SK-N-SH (cell line): ENCODE results near the gene LCOR.

Experiments
- CHD2 ChIP-seq: fragments of 150-350 bp; IDR thresholded peaks from 2 replicates; pipeline ENCODE4 v1.6.1; 2018; ENCODE audit warnings: low read length; ENCODE audit not compliant: partially characterized antibody
- CTCF ChIP-seq: fragments of 200-600 bp; sonication (generic); IDR thresholded peaks from 2 replicates; pipeline ENCODE4 v1.6.1; 2017; ENCODE audit warnings: antibody characterized with exemption, mild to moderate bottlenecking, moderate library complexity
- EZH2phosphoT487 ChIP-seq: fragments of 200-600 bp; sonication (generic); IDR thresholded peaks from 2 replicates; pipeline ENCODE4 v1.6.1; 2017; ENCODE audit warnings: low read depth, mixed run types, mild to moderate bottlenecking, antibody characterized with exemption, moderate library complexity, borderline replicate concordance
- FOXM1 ChIP-seq: IDR thresholded peaks from 2 replicates; pipeline ENCODE4 v1.4.0; 2012; ENCODE audit warnings: low read depth, mild to moderate bottlenecking
- MAX ChIP-seq: IDR thresholded peaks from 2 replicates; pipeline ENCODE4 v1.4.0; 2012; ENCODE audit warnings: low read depth
- RAD21 ChIP-seq: IDR thresholded peaks from 2 replicates; pipeline ENCODE4 v1.6.1; 2012; ENCODE audit warnings: mild to moderate bottlenecking, low read length
- RCOR1 ChIP-seq: fragments of 150-350 bp; IDR thresholded peaks from 2 replicates; pipeline ENCODE4 v1.6.1; 2017; ENCODE audit warnings: antibody characterized with exemption, low read length
- SIN3A ChIP-seq: IDR thresholded peaks from 2 replicates; pipeline ENCODE4 v1.6.1; 2012; ENCODE audit warnings: low read depth, mild to moderate bottlenecking, low read length, moderate library complexity, borderline replicate concordance
- TAF1 ChIP-seq: IDR thresholded peaks from 2 replicates; pipeline ENCODE4 v1.6.1; 2012; ENCODE audit warnings: low read depth, mild to moderate bottlenecking, low read length, moderate library complexity, borderline replicate concordance
- YY1 ChIP-seq: IDR thresholded peaks from 2 replicates; pipeline ENCODE4 v1.4.0; 2012; ENCODE audit warnings: low read depth, mild to moderate bottlenecking

- TF ChIP-seq MAX (no peak), CTCF (no peak), RCOR1 (no peak), YY1 (no peak), RAD21 (no peak), CHD2 (no peak), FOXM1 (no peak), TAF1 (no peak), EZH2phosphoT487 (no peak), SIN3A (no peak)
These were observed 103.7 kb downstream of the LCOR start for GRCh38 chr10:96935810-96936209.
